Measurements from ENCODE around the gene CHCHD1.
"Not testable (repeated sequence)": the region's sequence is repeated elsewhere in the genome, so short reads cannot be mapped to it uniquely, and the experiment has no call there.

The CHCHD1 gene

DNA sequence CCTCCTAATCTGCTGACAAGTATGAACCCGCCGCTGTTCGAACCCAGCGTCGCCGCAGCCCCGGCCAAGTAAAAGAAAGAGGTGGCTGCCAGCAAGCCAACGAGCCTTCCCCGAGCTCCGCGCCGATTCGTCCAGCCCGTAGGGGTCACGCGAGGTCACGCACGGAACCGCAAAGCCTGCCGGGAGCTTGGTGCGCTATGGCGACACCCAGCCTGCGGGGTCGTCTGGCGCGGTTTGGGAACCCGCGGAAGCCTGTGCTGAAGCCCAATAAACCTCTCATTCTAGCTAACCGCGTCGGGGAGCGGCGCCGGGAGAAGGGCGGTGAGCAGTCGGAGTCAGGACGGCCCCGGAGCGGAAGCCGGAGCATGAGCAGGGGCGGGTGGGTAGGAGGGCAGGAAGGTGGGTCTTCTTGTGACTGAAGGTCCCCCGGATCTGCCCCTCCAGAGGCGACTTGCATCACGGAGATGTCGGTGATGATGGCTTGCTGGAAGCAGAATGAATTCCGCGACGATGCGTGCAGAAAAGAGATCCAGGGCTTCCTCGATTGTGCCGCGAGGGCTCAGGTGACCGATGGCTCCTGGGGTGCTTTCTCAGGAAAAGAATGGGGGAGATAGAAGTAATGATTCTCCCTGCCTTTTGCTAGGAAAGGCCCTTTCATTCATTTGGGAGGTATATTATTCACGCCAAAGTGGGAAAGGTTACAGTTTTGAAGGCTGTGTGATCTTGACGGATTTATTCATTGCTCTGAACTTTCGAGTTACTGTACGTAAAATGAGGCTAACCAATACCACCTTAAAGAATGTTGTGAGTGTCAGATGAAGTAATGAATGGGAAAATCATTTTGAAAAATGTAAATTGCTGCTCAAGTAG, at the start of gene CHCHD1:
Gene CHCHD1, plus strand, starts transcription at position 170 of the 870 bp plus-strand sequence. Its CDS starts 28 bp downstream, at position 198.
- peak; percentile 89 for DNase-seq

DNA sequence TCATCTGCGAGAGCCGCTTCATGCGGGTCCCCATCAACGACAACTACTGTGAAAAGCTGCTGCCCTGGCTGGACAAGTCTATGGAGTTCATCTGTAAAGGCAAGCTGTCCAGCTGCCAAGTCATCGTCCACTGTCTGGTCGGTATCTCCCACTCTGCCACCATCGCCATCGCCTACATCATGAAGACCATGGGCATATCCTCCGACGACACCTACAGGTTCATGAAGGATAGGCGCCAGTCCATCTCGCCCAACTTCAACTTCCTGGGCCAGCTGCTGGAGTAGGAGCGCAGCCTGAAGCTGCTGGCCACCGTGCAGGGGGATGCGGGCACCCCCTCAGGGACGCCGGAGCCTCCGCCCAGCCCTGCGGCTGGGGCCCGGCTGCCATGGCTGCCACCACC, 49.4 kb upstream of the CHCHD1 start:
- no peak for DNase-seq

- DNase-seq: no peak
Observed at GRCh38 chr10:73732931-73733623, 48.8 kb upstream of the CHCHD1 start.

GRCh38 chr10:73734028-73734720, 47.7 kb upstream of the CHCHD1 start:
- DNase-seq: no peak

GRCh38 chr10:73734796-73735305, 47.0 kb upstream of the CHCHD1 start:
- DNase-seq: no peak

- not testable (repeated sequence) for DNase-seq
Observed at GRCh38 chr10:73740501-73741254, 41.2 kb upstream of the CHCHD1 start.

DNA sequence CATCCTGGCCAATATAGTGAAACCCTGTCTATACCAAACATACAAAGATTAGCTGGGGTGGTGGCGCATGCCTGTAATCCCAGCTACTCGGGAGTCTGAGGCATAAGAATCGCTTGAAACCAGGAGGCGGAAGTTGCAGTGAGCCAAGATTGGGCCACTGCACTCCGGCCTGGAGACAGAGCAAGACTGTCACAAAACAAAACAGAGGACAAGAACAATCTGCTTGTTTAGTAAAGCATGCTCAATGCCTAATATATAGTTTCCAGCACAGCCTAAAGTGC, 39.5 kb upstream of the CHCHD1 start:
- DNase-seq: no peak

GRCh38 chr10:73743327-73743904, 38.4 kb upstream of the CHCHD1 start:
- DNase-seq: peak; percentile 16

- DNase-seq: peak; percentile 96
Observed at GRCh38 chr10:73743905-73744663, 37.8 kb upstream of the CHCHD1 start, which contains the start of gene SEC24C. Gene SEC24C (plus strand): TSS chr10:73744372. CDS start chr10:73746833, 2,461 bp downstream.

DNA sequence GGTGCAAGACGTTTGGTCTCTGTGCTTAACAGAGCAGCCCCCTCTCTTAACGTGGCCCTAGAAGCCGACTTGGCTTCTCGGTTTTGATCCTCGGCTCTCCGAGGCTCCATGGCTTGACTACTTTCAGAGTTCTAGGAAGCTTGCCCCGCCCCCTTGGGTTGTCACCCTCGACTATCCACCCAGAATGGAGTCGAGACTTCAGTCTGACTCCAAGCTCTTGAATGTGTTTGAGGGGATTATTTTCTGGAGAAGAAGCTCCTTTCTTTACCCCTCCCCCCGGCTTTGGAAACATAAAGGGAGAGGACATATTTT, 37.2 kb upstream of the CHCHD1 start:
- DNase-seq: peak; percentile 73

GRCh38 chr10:73746721-73747120, 35.1 kb upstream of the CHCHD1 start:
- DNase-seq: no peak

GRCh38 chr10:73750819-73751218, 31.0 kb upstream of the CHCHD1 start:
- DNase-seq: no peak

GRCh38 chr10:73756183-73756582, 25.7 kb upstream of the CHCHD1 start:
- peak; percentile 55 for DNase-seq

- DNase-seq: no peak
Observed at GRCh38 chr10:73758704-73759511, 22.9 kb upstream of the CHCHD1 start.

- no peak for DNase-seq
Observed at GRCh38 chr10:73759512-73760115, 22.2 kb upstream of the CHCHD1 start.

DNA sequence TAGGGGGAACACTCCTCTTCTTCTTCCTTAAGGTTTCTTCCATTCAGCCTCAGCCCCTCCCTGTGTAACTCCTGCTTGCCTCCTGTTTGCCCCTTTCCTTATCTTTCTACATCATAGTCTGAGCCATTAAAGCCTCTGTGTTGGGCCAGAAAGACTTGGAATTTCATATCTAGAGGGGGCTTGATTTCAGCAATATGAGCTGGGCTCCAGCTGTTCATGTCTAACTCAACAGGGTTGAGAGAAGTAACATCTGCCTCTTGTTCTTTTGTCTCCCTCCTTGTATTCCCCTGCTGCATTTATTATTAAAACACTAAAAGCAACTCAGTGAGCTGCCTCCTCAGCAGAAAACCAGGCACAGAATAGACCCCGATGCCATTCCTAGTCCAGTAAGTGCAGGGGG, 20.1 kb upstream of the CHCHD1 start:
- DNase-seq: no peak

GRCh38 chr10:73762915-73763314, 18.9 kb upstream of the CHCHD1 start:
- DNase-seq: no peak

DNA sequence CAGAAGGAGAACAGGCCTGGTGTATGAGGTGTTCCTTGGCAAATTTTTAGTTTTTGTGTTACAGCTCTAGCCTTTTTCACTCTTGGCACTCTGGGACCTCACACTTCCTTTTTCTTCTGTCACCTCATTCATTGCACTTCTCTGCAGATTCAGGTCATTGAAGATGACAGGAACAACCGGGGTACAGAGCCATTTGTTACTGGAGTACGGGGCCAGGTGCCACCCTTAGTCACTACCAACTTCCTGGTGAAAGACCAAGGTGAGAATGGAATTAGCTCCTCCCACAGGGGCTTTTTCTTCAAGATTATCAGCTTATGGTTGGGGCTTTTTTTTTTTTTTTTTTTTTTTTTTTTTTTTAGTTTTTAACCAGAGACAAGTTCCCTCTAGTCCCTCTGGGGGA, 18.5 kb upstream of the CHCHD1 start:
- DNase-seq: no peak

- no peak for DNase-seq
Observed at GRCh38 chr10:73765066-73765465, 16.8 kb upstream of the CHCHD1 start.

DNA sequence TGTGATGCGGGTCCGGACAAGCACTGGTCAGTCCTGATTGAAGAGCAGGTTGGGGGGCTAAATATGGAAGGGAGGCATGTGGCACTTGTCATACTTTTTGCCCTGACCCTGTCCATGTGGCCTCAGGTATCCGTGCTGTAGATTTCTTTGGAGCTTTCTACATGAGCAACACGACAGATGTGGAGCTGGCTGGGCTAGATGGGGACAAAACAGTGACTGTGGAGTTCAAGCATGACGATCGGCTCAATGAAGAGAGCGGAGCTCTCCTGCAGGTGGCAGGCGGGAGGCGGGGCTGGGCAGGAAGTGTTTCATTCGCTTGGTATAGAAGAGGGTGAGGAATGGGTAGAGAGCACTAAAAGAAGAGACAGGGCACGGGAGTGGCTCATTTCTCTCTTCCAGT, 13.0 kb upstream of the CHCHD1 start:
- no peak for DNase-seq

Data from hematopoietic multipotent progenitor cell treated with erythropoietin and hydrocortisone succinate and interleukin-3 and kit ligand, for 8 days (in vitro differentiated cells).